Measurements from ENCODE around the gene LIPM.
"Not testable (repeated sequence)": the region's sequence is repeated elsewhere in the genome, so short reads cannot be mapped to it uniquely, and the experiment has no call there.

LIPM gene

DNA sequence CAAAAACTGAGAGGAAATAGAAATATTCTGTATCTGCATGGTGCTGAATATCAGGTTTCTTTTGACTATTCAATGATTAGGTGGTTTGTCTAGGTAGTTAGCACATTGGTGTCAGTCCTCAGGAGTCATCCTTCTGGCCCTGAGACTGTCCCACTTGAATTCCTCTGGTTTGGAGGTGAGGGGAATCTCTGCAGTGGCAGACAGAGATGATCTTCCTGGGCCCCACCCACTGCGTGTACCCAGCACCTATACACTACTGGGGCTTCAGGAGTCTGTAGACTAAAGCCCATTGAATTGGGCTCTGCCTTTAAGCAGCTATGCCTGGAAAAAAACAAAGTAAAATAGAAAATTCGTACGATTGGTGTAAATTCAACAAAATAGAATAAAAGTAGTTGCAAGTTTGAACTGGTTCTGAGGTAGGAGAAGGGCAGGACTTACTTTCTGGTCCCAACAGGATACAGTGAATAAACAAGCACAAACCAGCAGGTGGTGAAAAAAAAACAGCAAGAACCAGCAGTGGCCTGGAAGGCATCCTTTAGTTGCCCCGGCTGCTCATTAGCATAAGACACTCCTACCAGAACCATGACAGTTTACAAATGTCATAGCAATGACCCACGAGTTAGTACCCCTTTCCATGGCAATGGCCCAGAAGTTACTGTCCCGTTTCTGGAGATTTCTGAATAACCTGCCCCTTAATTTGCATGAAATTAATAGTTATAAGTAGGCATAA lies 1.7 kb downstream of the LIPM start:
- DNase-seq, result no peak

DNA sequence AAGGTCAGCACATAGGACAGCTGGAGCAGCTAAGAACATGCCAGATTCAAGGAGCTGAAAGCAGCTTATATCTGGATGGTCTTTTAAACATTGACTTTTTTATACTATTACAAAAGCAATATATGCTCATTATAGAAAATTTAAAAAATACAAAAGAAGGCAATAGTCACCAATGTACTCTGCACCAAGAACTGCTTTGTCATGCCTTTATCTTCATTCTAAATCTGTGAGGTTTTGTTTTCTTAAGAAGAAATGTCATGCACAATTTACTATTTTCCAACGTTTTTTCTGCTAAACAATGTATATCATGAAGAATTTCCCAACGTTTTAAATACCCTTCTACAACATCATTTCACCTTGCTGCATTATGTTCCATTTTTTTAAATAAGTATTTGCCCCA lies 2.8 kb downstream of the LIPM start:
- DNase-seq, result no peak

DNA sequence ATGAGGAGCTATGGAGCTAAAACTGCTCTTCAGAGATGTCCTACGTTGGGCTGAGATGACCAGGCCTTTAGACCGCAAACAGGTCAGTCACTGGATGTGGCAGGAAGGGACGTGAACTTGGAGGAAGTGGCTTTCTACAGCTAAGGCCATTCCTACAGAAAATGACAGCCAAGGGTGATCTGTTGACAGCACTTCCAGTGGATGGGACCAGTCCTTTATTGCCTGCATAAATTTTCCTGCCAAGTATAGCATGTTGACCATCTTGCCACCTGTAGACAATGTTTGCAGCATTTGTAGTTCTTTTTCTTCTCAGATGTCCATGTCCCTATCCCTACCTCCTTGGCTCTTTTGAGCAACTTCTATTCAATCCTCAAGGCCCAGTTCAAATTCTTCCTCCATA lies 3.4 kb downstream of the LIPM start:
- DNase-seq, result no peak

DNA sequence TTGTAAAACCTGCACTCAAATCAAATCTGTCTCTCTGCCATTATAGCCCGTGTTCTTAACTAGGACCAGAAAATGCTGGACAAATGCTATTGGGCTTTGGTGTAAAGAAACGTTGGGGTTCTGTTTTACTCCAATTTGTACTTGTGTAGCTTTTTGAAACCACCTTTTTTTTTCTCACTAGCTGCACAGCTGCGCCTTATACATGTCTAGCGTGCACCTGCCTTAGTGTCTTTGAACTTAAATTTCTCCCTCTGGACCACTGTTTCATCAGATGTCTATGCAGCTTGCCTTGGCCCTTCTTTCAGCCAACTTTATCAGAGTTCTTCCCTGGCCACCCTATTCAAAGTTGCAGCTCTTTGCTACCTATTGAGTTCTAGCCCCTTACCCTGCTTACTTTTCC lies 7.1 kb downstream of the LIPM start:
- DNase-seq, result no peak

- DNase-seq, result no peak
These were observed 7.8 kb downstream of the LIPM start for GRCh38 chr10:88810196-88810961.

DNA sequence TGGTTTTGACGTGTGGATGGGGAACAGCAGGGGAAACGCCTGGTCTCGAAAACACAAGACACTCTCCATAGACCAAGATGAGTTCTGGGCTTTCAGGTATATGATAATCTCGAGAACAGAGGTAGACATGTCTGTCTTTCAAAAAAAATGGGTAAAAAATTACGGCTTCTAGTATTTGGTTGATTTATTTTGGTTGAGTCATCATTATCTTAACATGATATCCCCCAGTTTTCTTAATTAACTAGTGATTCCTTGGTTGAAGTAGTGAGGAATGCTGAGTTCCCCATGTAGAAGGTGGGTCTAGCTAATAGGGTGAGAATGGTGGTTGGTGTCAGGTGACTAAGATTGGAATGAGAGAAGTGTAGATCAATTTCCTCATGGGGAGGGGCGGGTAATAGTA lies 10.7 kb downstream of the LIPM start:
- DNase-seq, result no peak

GRCh38 chr10:88819290-88819689 lies 16.8 kb downstream of the LIPM start:
- no peak for DNase-seq

DNA sequence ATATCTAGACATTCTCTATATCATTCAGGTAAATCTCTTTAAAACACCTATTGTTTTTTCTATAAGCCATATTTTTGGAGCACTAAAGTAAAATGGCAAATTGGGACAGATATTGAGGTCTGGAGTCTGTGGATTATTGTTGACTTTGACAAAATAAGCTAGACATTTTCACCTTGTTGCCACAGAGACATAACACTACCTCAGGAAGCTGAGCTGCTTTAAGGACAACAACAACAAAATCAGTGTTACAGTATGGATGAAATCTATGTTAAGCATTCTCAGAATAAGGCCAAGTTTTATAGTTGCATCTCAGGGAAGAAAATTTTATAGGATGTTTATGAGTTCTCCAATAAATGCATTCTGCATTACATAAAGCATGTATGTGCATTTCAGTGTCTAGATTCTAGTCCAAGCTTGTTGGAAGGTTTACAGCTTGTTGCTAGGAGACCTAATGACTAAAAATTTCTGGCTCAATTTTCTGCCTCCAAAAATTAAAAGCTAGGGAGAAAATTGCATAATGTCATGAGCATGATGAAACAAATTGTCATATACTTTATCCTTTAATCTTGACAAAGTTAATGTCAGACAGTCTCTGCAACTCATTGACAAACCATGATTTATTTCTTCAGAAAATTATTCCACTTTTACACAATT lies 18.3 kb downstream of the LIPM start:
- no peak for DNase-seq

DNA sequence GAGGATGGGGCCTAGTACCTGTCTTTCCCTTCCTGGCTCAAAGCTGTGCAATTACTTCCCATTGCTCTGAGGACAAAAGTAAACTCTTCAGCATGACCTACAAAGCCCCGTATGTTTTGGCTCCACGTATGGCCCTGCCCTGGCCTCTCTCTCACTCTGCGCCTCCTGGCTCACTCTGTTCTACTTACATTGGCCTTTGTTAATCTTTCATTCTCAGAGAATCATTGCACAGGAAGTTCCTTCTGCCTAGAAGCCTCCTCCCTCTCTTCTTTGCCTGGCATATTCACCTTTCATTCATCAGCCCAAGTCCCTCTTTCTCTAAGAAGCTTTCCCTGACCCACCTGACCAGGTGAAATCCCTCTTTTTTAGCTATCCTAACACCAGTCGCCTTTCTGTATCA lies 23.9 kb downstream of the LIPM start:
- no peak for DNase-seq

DNA sequence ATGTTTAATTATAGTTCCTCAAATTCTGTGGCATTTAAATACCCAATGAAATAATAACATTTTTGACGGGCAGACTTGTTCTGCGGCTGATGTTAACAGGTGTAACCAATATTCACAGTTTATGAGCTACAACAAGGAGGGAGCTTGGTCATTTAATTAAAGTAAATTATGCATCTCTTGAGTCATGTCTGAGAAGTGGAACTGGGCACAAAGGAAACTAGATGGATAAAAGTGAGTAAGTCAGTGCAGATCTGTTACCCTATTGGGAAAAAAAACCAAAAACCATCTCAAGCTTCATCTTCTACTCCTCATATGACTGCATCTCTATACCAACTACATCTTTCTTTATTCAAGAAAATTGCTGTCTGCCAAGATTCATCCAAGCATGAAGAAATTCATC lies 25.1 kb downstream of the LIPM start:
- no peak for DNase-seq

DNA sequence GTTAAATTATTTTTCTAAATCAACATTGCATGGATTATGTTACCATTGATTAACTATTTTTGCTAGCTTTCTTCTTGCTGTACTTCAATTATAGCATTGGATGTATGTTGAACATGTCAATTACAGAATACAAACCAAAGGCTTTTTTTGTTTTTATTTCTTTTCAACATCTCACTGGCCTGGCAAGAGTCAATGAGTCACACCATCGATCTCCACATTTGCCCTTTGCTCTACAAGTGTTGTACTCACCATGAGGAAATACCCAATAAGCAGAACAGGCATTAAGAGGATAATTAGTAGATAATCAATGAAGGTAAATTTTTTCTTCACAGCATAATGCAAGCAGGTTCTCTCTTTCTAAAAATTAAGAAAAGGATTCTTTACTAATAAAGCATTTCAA lies 25.8 kb downstream of the LIPM start:
- no peak for DNase-seq

DNA sequence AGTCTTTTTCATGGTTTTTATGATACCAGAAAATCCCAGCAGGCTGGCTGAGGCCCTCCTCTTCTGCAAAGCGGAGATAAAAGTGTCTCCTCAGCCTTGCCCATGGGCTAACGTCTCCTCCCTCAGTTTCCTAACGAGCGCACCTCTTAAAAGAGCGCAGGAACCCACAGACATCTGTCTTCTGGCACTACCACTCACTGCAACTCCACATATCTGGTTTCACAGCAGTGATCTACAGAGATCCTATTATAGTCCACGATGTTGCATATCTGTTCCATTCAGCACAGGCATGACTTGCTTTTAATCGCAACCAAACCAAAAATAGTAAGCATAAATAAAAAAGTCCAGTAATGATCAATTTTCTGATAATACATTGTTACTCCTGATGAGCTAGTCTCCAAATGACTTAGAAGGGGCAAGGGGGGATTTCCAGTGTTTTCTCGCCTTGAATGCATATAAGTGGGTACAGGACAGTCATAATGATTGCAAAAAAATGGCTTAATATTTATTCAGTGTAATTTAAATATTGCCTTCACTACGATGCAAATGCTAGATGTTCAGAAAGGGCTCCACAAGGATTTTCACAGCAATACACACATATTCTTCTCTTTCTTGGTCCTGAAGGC lies 28.2 kb downstream of the LIPM start:
- DNase-seq, result no peak

- DNase-seq, result no peak
These were observed 29.2 kb downstream of the LIPM start for GRCh38 chr10:88831709-88832108.

DNA sequence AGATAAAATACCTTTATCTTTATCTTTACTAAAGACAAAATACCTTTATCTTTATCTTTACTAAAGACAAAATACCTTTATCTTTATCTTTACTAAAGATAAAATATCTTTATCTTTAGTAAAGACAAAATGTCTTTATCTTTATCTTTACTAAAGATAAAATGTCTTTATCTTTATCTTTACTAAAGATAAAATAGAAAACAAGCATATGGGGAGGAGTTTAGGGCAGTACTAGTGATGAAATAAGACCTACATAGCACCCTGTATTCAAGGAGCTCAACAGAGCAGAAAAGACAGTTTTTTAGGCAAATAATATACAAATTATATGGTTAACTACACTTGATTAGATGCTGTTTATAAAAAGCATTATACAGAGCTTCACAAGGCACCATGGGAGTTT lies 29.8 kb downstream of the LIPM start:
- no peak for DNase-seq

- DNase-seq, result no peak
These were observed 30.6 kb downstream of the LIPM start for GRCh38 chr10:88833156-88833555.

- no peak for DNase-seq
These were observed 31.2 kb downstream of the LIPM start for GRCh38 chr10:88833723-88834122.

DNA sequence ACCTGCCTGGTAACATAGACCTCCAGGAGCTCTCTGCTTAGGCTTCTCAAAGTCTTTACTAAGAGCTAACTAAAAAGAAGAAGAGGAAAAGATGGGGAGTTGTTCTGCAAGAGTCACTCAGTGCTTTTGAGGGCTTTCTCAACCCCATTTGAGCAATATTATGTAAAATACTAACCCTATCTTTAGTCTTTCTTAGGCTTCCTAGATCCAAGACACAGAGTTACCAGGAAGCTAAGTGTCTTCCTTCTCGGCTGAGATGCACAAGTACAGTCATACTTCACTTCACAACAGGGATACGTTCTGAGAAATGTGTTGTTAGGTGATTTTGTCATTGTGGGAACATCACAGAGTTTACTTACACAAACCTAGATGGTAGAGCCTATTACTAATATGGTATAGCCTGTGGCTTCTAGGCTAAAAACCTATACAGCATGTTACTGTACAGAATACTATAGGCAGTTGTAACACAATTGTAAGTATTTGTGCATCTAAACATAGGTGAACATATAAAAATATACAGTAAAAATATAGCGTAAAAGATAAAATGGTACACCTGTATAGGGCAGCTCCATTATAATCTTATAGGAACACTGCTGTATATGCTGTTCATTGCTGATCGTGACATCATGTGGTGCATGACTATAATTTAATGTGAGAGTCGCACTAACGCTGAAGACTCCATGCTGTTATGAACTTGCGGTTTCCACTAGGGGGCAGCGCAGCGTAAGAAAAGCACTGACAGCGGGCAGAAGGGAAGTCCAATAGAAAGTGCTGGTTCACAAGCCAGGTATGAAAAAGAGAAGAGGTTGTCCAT lies 32.8 kb downstream of the LIPM start:
- no peak for DNase-seq

DNA sequence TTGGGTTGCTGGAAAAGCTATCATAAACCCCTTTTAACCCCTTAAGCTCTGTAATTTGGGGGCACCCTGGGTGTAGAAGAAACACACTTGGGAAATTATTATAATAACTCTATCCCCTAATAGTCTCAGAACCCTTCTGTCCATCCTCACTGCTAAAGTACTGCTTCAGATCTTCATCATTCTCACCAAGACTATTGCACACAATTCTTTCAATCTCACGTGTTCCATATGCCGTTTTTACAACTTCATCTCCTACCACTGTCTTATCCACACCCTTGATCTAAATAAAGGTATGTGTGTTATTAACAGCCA lies 33.3 kb downstream of the LIPM start:
- no peak for DNase-seq

DNA sequence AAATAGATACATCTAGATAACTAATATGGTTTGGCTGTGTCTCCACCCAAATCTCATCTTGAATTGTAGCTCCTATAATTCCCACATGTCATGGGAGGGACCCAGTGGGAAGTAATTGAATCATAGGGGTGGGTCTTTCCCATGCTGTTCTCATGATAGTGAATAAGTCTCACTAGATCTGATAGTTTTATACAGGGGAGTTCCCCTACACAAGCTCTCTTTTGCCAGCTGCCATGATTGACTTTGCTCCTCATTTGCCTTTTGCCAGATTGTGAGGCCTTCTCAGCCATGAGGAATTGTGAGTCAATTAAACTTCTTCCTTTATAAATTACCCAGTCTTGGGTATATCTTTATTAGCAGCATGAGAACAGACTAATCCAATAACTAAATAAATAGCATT lies 35.1 kb downstream of the LIPM start:
- not testable (repeated sequence) for DNase-seq

DNA sequence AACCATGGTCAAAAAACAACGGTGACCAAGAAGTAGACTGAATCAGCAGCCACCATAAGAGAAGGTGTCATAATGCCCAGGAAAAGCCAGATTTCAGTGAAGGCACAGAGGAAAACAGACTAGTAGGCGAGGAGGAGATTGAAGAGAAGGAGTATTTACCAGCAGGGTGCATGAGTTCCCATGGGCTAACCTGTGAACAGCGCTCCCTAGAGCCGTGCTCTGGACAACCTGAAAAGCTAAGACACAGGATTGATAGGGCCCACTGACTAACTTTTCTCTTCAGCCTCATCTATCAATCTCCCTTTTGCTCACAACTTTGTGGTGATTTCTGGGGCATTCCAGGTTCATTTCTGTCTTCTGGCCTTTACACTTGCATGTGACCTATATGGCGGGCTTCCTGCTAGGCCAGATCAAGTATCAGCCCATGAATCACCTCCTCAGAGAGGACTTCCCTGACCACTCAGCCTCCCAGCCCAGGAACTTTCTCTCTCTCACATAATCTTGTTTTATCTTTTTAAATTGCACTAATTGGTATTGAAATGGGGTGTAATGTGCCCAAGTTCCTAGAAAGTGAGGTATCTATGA lies 36.3 kb downstream of the LIPM start:
- DNase-seq, result no peak

DNA sequence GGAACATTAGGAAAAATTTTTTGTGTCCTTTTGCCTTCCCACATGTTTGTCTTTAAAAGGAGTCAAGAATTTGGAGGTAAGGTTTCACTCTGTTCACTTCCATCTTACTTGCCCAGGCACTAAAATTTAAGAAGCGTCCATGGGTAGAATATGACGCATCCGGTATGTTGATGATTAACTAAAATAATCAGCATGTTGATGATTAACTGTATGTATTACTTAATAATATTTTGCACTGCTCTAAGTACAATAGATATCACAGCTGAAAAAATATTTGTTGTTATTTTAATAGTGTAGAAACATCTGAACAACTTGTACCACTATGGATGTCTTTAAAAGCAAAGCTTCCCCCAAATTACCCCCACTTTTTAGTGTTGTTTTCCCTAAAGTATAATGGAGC lies 37.6 kb downstream of the LIPM start:
- DNase-seq, result no peak

- DNase-seq, result no peak
These were observed 38.4 kb downstream of the LIPM start for GRCh38 chr10:88840881-88841280.
